ENCODE data around the gene HMCN1.

HMCN1 gene

GRCh38 chr1:185907246-185907645, 173.1 kb downstream of the HMCN1 start:
- ChIA-PET POLR2A (ENCODE audit: low non-redundant PET) (no interaction called here), CTCF (no interaction called here)
- no peak for TF ChIP-seq CTCF (conservative IDR thresholded peaks at IDR 0.05; ENCODE audit: low read depth)
- no peak for DNase-seq (ENCODE audit: low spot score)
- H3K27ac ChIP-seq, result no peak overlapping the region

- DNase-seq (ENCODE audit: low spot score), result no peak
- POLR2A ChIA-PET (ENCODE audit: low non-redundant PET), result no interaction called here
- H3K27ac ChIP-seq, result no peak overlapping the region
- TF ChIP-seq CTCF (conservative IDR thresholded peaks at IDR 0.05; ENCODE audit: low read depth), result no peak
- CTCF ChIA-PET, result no interaction called here
Observed at GRCh38 chr1:185911978-185912377, 177.8 kb downstream of the HMCN1 start.

- H3K27ac ChIP-seq, result no peak overlapping the region
- no peak for TF ChIP-seq CTCF (conservative IDR thresholded peaks at IDR 0.05; ENCODE audit: low read depth)
- POLR2A ChIA-PET (ENCODE audit: low non-redundant PET), result no interaction called here
- DNase-seq (ENCODE audit: low spot score), result no peak
- CTCF ChIA-PET, result no interaction called here
Observed at GRCh38 chr1:185912504-185912903, 178.3 kb downstream of the HMCN1 start.

GRCh38 chr1:185914089-185914488, 179.9 kb downstream of the HMCN1 start:
- ChIA-PET POLR2A (ENCODE audit: low non-redundant PET) (no interaction called here), CTCF (no interaction called here)
- no peak for DNase-seq (ENCODE audit: low spot score)
- no peak for TF ChIP-seq CTCF (conservative IDR thresholded peaks at IDR 0.05; ENCODE audit: low read depth)
- H3K27ac ChIP-seq, result no peak overlapping the region

- H3K27ac ChIP-seq, result no peak overlapping the region
- ChIA-PET CTCF (no interaction called here), POLR2A (ENCODE audit: low non-redundant PET) (no interaction called here)
- TF ChIP-seq CTCF (conservative IDR thresholded peaks at IDR 0.05; ENCODE audit: low read depth), result no peak
- no peak for DNase-seq (ENCODE audit: low spot score)
Observed at GRCh38 chr1:185916861-185917260, 182.7 kb downstream of the HMCN1 start.

- ChIA-PET POLR2A (ENCODE audit: low non-redundant PET) (no interaction called here), CTCF (no interaction called here)
- H3K27ac ChIP-seq, result no peak overlapping the region
- DNase-seq (ENCODE audit: low spot score), result peak; percentile 6
- TF ChIP-seq CTCF (conservative IDR thresholded peaks at IDR 0.05; ENCODE audit: low read depth), result no peak
Observed at GRCh38 chr1:185917646-185918045, 183.5 kb downstream of the HMCN1 start.

GRCh38 chr1:185920602-185921001, 186.4 kb downstream of the HMCN1 start:
- POLR2A ChIA-PET (ENCODE audit: low non-redundant PET), result no interaction called here
- DNase-seq (ENCODE audit: low spot score), result no peak
- CTCF ChIA-PET, result no interaction called here
- H3K27ac ChIP-seq, result no peak overlapping the region
- no peak for TF ChIP-seq CTCF (conservative IDR thresholded peaks at IDR 0.05; ENCODE audit: low read depth)

All from RWPE1 (cell line).